GM23338 (cell line): ENCODE measurements around the gene RAC2. TPM values are rescaled to one million over a fixed set of nuclear protein-coding genes. Genes with fewer than 3 reads are reported as not detected.

Experiments used
- ATAC-seq: fragments of 200-7000 bp; cut with Tn5 transposase; 3 replicates; pipeline ENCODE4 v1.9.1; 2020
- DNase-seq: peaks from one replicate; pipeline ENCODE4 v3.0.0-alpha.2; 2015; ENCODE audit warnings: low spot score
- H2AFZ ChIP-seq: fragments of 200-600 bp; sonication (generic); 2 replicates; pipeline ENCODE4 v1.8.0; 2016; ENCODE audit warnings: antibody characterized with exemption, mild to moderate bottlenecking, moderate library complexity
- H3F3A ChIP-seq: fragments of 200-600 bp; sonication (generic); replicated peaks from 2 replicates; pipeline ENCODE4 v1.8.0; 2017; ENCODE audit warnings: antibody characterized with exemption, mixed run types, low read depth
- H3K27ac ChIP-seq: fragments of 200-600 bp; sonication (generic); 2 replicates; pipeline ENCODE4 v1.6.1; 2016; ENCODE audit warnings: low read depth
- H3K27me3 ChIP-seq: fragments of 200-600 bp; sonication (generic); 2 replicates; pipeline ENCODE4 v1.8.0; 2016; ENCODE audit warnings: mild to moderate bottlenecking, mixed run types, moderate library complexity; ENCODE audit not compliant: insufficient read depth
- H3K36me3 ChIP-seq: fragments of 200-600 bp; sonication (generic); 2 replicates; pipeline ENCODE4 v1.8.0; 2016; ENCODE audit warnings: mild to moderate bottlenecking; ENCODE audit not compliant: insufficient read depth
- H3K4me1 ChIP-seq: fragments of 200-600 bp; sonication (generic); 2 replicates; pipeline ENCODE4 v1.8.0; 2016; ENCODE audit warnings: mild to moderate bottlenecking, moderate library complexity; ENCODE audit not compliant: insufficient read depth
- H3K4me2 ChIP-seq: fragments of 200-600 bp; sonication (generic); 2 replicates; pipeline ENCODE4 v1.7.1; 2017; ENCODE audit warnings: mixed run types
- H3K4me3 ChIP-seq: fragments of 200-600 bp; sonication (generic); 2 replicates; pipeline ENCODE4 v1.6.1; 2016; ENCODE audit warnings: mixed run types
- H3K79me2 ChIP-seq: fragments of 200-600 bp; sonication (generic); replicated peaks from 2 replicates; pipeline ENCODE4 v1.8.0; 2017; ENCODE audit warnings: mild to moderate bottlenecking; ENCODE audit not compliant: insufficient read depth
- H3K9me2 ChIP-seq: fragments of 200-600 bp; sonication (generic); 2 replicates; pipeline ENCODE4 v1.8.0; 2017; ENCODE audit not compliant: insufficient read depth
- H4K20me1 ChIP-seq: fragments of 200-600 bp; sonication (generic); replicated peaks from 2 replicates; pipeline ENCODE4 v1.8.0; 2017; ENCODE audit warnings: mild to moderate bottlenecking; ENCODE audit not compliant: insufficient read depth
- H3K27ac Mint-ChIP-seq: 2 replicates; pipeline ENCODE4 v1.8.0; 2020; ENCODE audit warnings: inconsistent platforms, mild to moderate bottlenecking, moderate library complexity, mixed read lengths
- H3K27me3 Mint-ChIP-seq: 3 replicates; pipeline ENCODE4 v1.8.0; 2022; ENCODE audit warnings: low read depth, mild to moderate bottlenecking, moderate library complexity, mixed read lengths, inconsistent platforms; ENCODE audit not compliant: insufficient read depth, poor library complexity
- H3K36me3 Mint-ChIP-seq: 3 replicates; pipeline ENCODE4 v1.8.0; 2021; ENCODE audit warnings: low read depth, mild to moderate bottlenecking, inconsistent platforms, moderate library complexity, mixed read lengths
- H3K4me1 Mint-ChIP-seq: 3 replicates; pipeline ENCODE4 v1.8.0; 2020; ENCODE audit warnings: mild to moderate bottlenecking, inconsistent platforms, mixed read lengths
- H3K4me3 Mint-ChIP-seq: 3 replicates; pipeline ENCODE4 v1.8.0; 2021; ENCODE audit warnings: moderate library complexity, mild to moderate bottlenecking, inconsistent platforms, mixed read lengths
- H3K9me3 Mint-ChIP-seq: 3 replicates; pipeline ENCODE4 v1.8.0; 2020; ENCODE audit warnings: moderate library complexity, mild to moderate bottlenecking, inconsistent platforms, mixed read lengths
- CREB1 ChIP-seq: fragments of 250-450 bp; sonication (Bioruptor Pico); IDR thresholded peaks from 2 replicates; pipeline ENCODE4 v1.5.0; 2020; ENCODE audit warnings: low read depth, mild to moderate bottlenecking, moderate library complexity
- CTCF ChIP-seq, 2 experiments: fragments of 200-600 bp in 1 of 2; sonication (generic) in 1 of 2; conservative IDR thresholded peaks; 2 replicates each; pipeline versions ENCODE4 v1.5.1 to v1.6.1; 2016 to 2017; ENCODE audit warnings: antibody characterized with exemption in 2 of 2, low read depth in 2 of 2, mild to moderate bottlenecking in 2 of 2, moderate library complexity in 1 of 2
- ETS1 ChIP-seq: IDR thresholded peaks from 2 replicates; pipeline ENCODE4 v1.6.1; 2016; ENCODE audit warnings: antibody characterized with exemption
- EZH2 ChIP-seq: fragments of 200-600 bp; sonication (generic); IDR thresholded peaks from one replicate; pipeline ENCODE4 v1.8.0; 2017; ENCODE audit warnings: antibody characterized with exemption, mild to moderate bottlenecking, low read depth; ENCODE audit not compliant: unreplicated experiment
- EZH2phosphoT487 ChIP-seq: fragments of 200-600 bp; sonication (generic); IDR thresholded peaks from one replicate; pipeline ENCODE4 v1.8.1; 2018; ENCODE audit warnings: antibody characterized with exemption; ENCODE audit not compliant: unreplicated experiment
- JUNB ChIP-seq: IDR thresholded peaks from one replicate; pipeline ENCODE4 v1.6.1; 2016; ENCODE audit warnings: antibody characterized with exemption; ENCODE audit not compliant: unreplicated experiment
- NANOG ChIP-seq: IDR thresholded peaks from 2 replicates; pipeline ENCODE4 v1.6.1; 2016; ENCODE audit warnings: antibody characterized with exemption, borderline replicate concordance
- POLR2AphosphoS5 ChIP-seq: IDR thresholded peaks from 2 replicates; pipeline ENCODE4 v1.6.1; 2016; ENCODE audit warnings: antibody characterized with exemption, low read depth
- REST ChIP-seq: IDR thresholded peaks from one replicate; pipeline ENCODE4 v1.6.1; 2018; ENCODE audit warnings: antibody characterized with exemption; ENCODE audit not compliant: unreplicated experiment
- STAT1 ChIP-seq: IDR thresholded peaks from one replicate; pipeline ENCODE4 v1.6.1; 2016; ENCODE audit warnings: antibody characterized with exemption; ENCODE audit not compliant: unreplicated experiment
- ZNF114 ChIP-seq: fragments of 250-450 bp; sonication (Bioruptor Pico); IDR thresholded peaks from 2 replicates; pipeline ENCODE4 v1.5.0; 2020; ENCODE audit warnings: mild to moderate bottlenecking, moderate library complexity
- ZNF331 ChIP-seq: fragments of 250-450 bp; sonication (Bioruptor Pico); IDR thresholded peaks from 2 replicates; pipeline ENCODE4 v1.5.0; 2020; ENCODE audit warnings: low read depth, mild to moderate bottlenecking, moderate library complexity
- ZNF462 ChIP-seq: fragments of 250-450 bp; sonication (Bioruptor Pico); IDR thresholded peaks from 2 replicates; pipeline ENCODE4 v1.5.0; 2020; ENCODE audit warnings: mild to moderate bottlenecking, moderate library complexity
- polyA plus RNA-seq: library from polyadenylated mRNA; unstranded; fragments of >200 nt; fragmentation: Nextera tagmentation; extraction: Ambion mirVana; gene quantifications from 2 replicates; pipeline ENCODE4 v1.2.1, GENCODE V29; 2016
- total RNA-seq: library from RNA; depleted of rRNA; stranded (reverse); fragments of >200 nt; shearing (Covaris generic); gene quantifications from 2 replicates; pipeline ENCODE4 v1.2.3, GENCODE V29; 2014

The RAC2 gene
- total and polyA plus RNA-seq, 2 experiments from 2014 or later = 2.4 to 2.7 TPM

GRCh38 chr22:37240240-37240940, 3.7 kb downstream of the RAC2 start:
- Histone ChIP-seq H3K27me3 (no peaks in the 10 kb centered on the region), H3K9me2 (no peaks in the 10 kb centered on the region), H2AFZ (no peak overlapping the region), H3K79me2 (no peaks in the 10 kb centered on the region), H3F3A (no peaks in the 10 kb centered on the region), H3K36me3 (no peaks in the 10 kb centered on the region), H3K4me3 (no peak overlapping the region), H4K20me1 (no peaks in the 10 kb centered on the region), H3K27ac (no peak overlapping the region), H3K4me1 (peaks cover 7% of the 10 kb centered on the region; the same call in 1 of the 2 replicates), H3K4me2 (no peak overlapping the region)
- ATAC-seq (no peak), DNase-seq (no peak)
- peaks cover 21% of the 10 kb centered on the region for H3K4me1 Mint-ChIP-seq
- H3K36me3 Mint-ChIP-seq = no peaks in the 10 kb centered on the region
- H3K9me3 Mint-ChIP-seq = no peaks in the 10 kb centered on the region
- H3K27ac Mint-ChIP-seq = no peak overlapping the region
- peaks cover 19% of the 10 kb centered on the region for H3K27me3 Mint-ChIP-seq
- H3K4me3 Mint-ChIP-seq = no peak overlapping the region
- TF ChIP-seq ZNF331 (CRISPR knock-in tag) (no peak), ETS1 (no peak), JUNB (no peak), NANOG (no peak), REST (no peak), CTCF (conservative IDR thresholded peaks at IDR 0.05; ENCODE audit: low read depth in 2 of 2) (no peak), EZH2phosphoT487 (no peak), CREB1 (CRISPR knock-in tag) (no peak), ZNF114 (no peak), POLR2AphosphoS5 (no peak), EZH2 (no peak), ZNF462 (no peak), STAT1 (no peak)
